HEK293 (cell line): Measurements from ENCODE around the gene ARX.

Experiments
- BCL11A ChIP-seq: fragments of 450-650 bp; formaldehyde crosslinking; IDR thresholded peaks from 2 replicates; pipeline ENCODE4 v1.5.1; 2016; ENCODE audit warnings: low read depth, missing biosample characterization, missing genetic modification characterization
- GLI4 ChIP-seq: fragments of 450-650 bp; formaldehyde crosslinking; IDR thresholded peaks from 2 replicates; pipeline ENCODE4 v1.5.1; 2016; ENCODE audit warnings: missing biosample characterization, missing genetic modification characterization
- HOXA7 ChIP-seq: sonication (generic); formaldehyde crosslinking; IDR thresholded peaks from 2 replicates; pipeline ENCODE4 v1.8.1; 2022; ENCODE audit warnings: missing genetic modification reagents, borderline replicate concordance
- ZBTB17 ChIP-seq: fragments of 450-650 bp; formaldehyde crosslinking; IDR thresholded peaks from 2 replicates; pipeline ENCODE4 v1.5.1; 2016; ENCODE audit warnings: missing biosample characterization, missing genetic modification characterization
- ZNF184 ChIP-seq: fragments of 450-650 bp; IDR thresholded peaks from 2 replicates; pipeline ENCODE4 v1.5.1; 2018; ENCODE audit warnings: missing biosample characterization, mild to moderate bottlenecking, missing genetic modification characterization
- ZNF239 ChIP-seq: fragments of 450-650 bp; formaldehyde crosslinking; IDR thresholded peaks from 2 replicates; pipeline ENCODE4 v1.5.1; 2016; ENCODE audit warnings: missing biosample characterization, missing genetic modification characterization
- ZNF404 ChIP-seq: fragments of 450-650 bp; formaldehyde crosslinking; IDR thresholded peaks from 2 replicates; pipeline ENCODE4 v1.5.1; 2017; ENCODE audit warnings: missing biosample characterization, missing genetic modification characterization
- ZNF561 ChIP-seq: fragments of 450-650 bp; IDR thresholded peaks from 2 replicates; pipeline ENCODE4 v1.5.1; 2018; ENCODE audit warnings: missing biosample characterization, missing genetic modification characterization, borderline replicate concordance
- ZNF621 ChIP-seq: fragments of 450-650 bp; formaldehyde crosslinking; IDR thresholded peaks from 2 replicates; pipeline ENCODE4 v1.5.1; 2017; ENCODE audit warnings: missing biosample characterization, missing genetic modification characterization
- TF ChIP-seq, protein P1 (sequence below): fragments of 450-650 bp; formaldehyde crosslinking; IDR thresholded peaks from 2 replicates; pipeline ENCODE4 v1.5.1; 2016; ENCODE audit warnings: missing biosample characterization, missing genetic modification characterization
- TF ChIP-seq, protein P2 (sequence below): fragments of 450-650 bp; formaldehyde crosslinking; IDR thresholded peaks from 2 replicates; pipeline ENCODE4 v1.5.1; 2016; ENCODE audit warnings: missing biosample characterization, missing genetic modification characterization, low read depth
- TF ChIP-seq, protein P3 (sequence below): fragments of 450-650 bp; formaldehyde crosslinking; IDR thresholded peaks from 2 replicates; pipeline ENCODE4 v1.5.0; 2017; ENCODE audit warnings: missing biosample characterization, missing genetic modification characterization, borderline replicate concordance
- TF ChIP-seq, protein P4 (sequence below): fragments of 450-650 bp; formaldehyde crosslinking; IDR thresholded peaks from 2 replicates; pipeline ENCODE4 v1.5.1; 2016; ENCODE audit warnings: missing biosample characterization, missing genetic modification characterization
- TF ChIP-seq, protein P5 (sequence below): fragments of 450-650 bp; formaldehyde crosslinking; IDR thresholded peaks from 2 replicates; pipeline ENCODE4 v1.5.1; 2017; ENCODE audit warnings: missing biosample characterization, missing genetic modification characterization

DNA sequence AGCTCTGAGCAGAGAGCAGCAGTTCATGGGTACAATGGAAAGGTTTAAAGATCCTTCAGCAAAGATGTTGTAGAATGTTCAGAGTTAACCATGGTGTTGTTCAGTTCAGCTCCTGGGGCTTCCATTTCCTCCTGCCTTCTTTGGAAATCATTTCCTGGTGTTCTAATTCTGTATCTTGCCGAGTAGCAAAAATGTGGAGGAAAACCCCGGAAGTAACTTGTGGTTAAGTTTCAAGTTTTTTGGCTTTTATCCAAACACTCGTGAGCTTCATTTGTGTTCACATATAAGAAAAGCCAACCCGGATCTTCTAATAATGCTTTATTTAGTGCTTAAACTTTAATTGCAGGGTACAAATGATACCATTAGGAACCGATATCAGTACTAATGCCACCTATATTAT is 33.6 kb upstream of the ARX start:
- TF ChIP-seq, protein P1, sequence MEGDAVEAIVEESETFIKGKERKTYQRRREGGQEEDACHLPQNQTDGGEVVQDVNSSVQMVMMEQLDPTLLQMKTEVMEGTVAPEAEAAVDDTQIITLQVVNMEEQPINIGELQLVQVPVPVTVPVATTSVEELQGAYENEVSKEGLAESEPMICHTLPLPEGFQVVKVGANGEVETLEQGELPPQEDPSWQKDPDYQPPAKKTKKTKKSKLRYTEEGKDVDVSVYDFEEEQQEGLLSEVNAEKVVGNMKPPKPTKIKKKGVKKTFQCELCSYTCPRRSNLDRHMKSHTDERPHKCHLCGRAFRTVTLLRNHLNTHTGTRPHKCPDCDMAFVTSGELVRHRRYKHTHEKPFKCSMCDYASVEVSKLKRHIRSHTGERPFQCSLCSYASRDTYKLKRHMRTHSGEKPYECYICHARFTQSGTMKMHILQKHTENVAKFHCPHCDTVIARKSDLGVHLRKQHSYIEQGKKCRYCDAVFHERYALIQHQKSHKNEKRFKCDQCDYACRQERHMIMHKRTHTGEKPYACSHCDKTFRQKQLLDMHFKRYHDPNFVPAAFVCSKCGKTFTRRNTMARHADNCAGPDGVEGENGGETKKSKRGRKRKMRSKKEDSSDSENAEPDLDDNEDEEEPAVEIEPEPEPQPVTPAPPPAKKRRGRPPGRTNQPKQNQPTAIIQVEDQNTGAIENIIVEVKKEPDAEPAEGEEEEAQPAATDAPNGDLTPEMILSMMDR: no peak
- TF ChIP-seq, protein P2, sequence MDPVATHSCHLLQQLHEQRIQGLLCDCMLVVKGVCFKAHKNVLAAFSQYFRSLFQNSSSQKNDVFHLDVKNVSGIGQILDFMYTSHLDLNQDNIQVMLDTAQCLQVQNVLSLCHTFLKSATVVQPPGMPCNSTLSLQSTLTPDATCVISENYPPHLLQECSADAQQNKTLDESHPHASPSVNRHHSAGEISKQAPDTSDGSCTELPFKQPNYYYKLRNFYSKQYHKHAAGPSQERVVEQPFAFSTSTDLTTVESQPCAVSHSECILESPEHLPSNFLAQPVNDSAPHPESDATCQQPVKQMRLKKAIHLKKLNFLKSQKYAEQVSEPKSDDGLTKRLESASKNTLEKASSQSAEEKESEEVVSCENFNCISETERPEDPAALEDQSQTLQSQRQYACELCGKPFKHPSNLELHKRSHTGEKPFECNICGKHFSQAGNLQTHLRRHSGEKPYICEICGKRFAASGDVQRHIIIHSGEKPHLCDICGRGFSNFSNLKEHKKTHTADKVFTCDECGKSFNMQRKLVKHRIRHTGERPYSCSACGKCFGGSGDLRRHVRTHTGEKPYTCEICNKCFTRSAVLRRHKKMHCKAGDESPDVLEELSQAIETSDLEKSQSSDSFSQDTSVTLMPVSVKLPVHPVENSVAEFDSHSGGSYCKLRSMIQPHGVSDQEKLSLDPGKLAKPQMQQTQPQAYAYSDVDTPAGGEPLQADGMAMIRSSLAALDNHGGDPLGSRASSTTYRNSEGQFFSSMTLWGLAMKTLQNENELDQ (tag by site-specific recombination): no peak
- TF ChIP-seq, protein P3, sequence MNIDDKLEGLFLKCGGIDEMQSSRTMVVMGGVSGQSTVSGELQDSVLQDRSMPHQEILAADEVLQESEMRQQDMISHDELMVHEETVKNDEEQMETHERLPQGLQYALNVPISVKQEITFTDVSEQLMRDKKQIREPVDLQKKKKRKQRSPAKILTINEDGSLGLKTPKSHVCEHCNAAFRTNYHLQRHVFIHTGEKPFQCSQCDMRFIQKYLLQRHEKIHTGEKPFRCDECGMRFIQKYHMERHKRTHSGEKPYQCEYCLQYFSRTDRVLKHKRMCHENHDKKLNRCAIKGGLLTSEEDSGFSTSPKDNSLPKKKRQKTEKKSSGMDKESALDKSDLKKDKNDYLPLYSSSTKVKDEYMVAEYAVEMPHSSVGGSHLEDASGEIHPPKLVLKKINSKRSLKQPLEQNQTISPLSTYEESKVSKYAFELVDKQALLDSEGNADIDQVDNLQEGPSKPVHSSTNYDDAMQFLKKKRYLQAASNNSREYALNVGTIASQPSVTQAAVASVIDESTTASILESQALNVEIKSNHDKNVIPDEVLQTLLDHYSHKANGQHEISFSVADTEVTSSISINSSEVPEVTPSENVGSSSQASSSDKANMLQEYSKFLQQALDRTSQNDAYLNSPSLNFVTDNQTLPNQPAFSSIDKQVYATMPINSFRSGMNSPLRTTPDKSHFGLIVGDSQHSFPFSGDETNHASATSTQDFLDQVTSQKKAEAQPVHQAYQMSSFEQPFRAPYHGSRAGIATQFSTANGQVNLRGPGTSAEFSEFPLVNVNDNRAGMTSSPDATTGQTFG (tag by site-specific recombination): no peak
- TF ChIP-seq BCL11A (no peak), ZNF184 (tag by site-specific recombination) (no peak), ZBTB17 (no peak), HOXA7 (CRISPR knock-in tag) (no peak), ZNF561 (tag by site-specific recombination) (no peak), GLI4 (tag by site-specific recombination) (no peak), ZNF404 (tag by site-specific recombination) (no peak), ZNF239 (tag by site-specific recombination) (no peak), ZNF621 (tag by site-specific recombination) (no peak)
- TF ChIP-seq, protein P4, sequence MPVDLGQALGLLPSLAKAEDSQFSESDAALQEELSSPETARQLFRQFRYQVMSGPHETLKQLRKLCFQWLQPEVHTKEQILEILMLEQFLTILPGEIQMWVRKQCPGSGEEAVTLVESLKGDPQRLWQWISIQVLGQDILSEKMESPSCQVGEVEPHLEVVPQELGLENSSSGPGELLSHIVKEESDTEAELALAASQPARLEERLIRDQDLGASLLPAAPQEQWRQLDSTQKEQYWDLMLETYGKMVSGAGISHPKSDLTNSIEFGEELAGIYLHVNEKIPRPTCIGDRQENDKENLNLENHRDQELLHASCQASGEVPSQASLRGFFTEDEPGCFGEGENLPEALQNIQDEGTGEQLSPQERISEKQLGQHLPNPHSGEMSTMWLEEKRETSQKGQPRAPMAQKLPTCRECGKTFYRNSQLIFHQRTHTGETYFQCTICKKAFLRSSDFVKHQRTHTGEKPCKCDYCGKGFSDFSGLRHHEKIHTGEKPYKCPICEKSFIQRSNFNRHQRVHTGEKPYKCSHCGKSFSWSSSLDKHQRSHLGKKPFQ (tag by site-specific recombination): no peak
- TF ChIP-seq, protein P5, sequence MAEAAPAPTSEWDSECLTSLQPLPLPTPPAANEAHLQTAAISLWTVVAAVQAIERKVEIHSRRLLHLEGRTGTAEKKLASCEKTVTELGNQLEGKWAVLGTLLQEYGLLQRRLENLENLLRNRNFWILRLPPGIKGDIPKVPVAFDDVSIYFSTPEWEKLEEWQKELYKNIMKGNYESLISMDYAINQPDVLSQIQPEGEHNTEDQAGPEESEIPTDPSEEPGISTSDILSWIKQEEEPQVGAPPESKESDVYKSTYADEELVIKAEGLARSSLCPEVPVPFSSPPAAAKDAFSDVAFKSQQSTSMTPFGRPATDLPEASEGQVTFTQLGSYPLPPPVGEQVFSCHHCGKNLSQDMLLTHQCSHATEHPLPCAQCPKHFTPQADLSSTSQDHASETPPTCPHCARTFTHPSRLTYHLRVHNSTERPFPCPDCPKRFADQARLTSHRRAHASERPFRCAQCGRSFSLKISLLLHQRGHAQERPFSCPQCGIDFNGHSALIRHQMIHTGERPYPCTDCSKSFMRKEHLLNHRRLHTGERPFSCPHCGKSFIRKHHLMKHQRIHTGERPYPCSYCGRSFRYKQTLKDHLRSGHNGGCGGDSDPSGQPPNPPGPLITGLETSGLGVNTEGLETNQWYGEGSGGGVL: no peak
